DOHH2 (cell line): ENCODE results near the gene PRRT4.

ENCODE experiments used
- CTCF ChIP-seq: fragments of 200-600 bp; sonication (generic); IDR thresholded peaks from one replicate; pipeline ENCODE4 v1.5.1; 2014; ENCODE audit warnings: antibody characterized with exemption, mild to moderate bottlenecking, low read depth, low read length; ENCODE audit not compliant: poor library complexity, severe bottlenecking
- EZH2phosphoT487 ChIP-seq: fragments of 200-600 bp; sonication (generic); IDR thresholded peaks from 2 replicates; pipeline ENCODE4 v1.6.1; 2017; ENCODE audit warnings: borderline replicate concordance, mild to moderate bottlenecking, antibody characterized with exemption, low read length, moderate library complexity, mixed read lengths

- TF ChIP-seq CTCF (no peak), EZH2phosphoT487 (no peak)
Observed at GRCh38 chr7:128364166-128364870, 2.8 kb upstream of the PRRT4 start.
